Muscle of leg (tissue), 11 donors: ENCODE results near the gene TSPEAR. TPM values are rescaled to one million over a fixed set of nuclear protein-coding genes. Genes with fewer than 3 reads are reported as not detected.

Source experiments
- DNase-seq: peaks from one replicate; pipeline ENCODE4 v3.0.0; 2013
- H3K27ac ChIP-seq: one replicate; pipeline ENCODE4 v1.5.1; 2013; ENCODE audit warnings: mild to moderate bottlenecking, low read length, control low read depth
- H3K27me3 ChIP-seq: one replicate; pipeline ENCODE4 v1.6.1; 2013; ENCODE audit warnings: low read length; ENCODE audit not compliant: control insufficient read depth, insufficient read depth
- H3K36me3 ChIP-seq: one replicate; pipeline ENCODE4 v1.6.1; 2013; ENCODE audit warnings: low read length; ENCODE audit not compliant: control insufficient read depth, insufficient read depth
- H3K4me1 ChIP-seq: one replicate; pipeline ENCODE4 v1.6.1; 2013; ENCODE audit warnings: low read length; ENCODE audit not compliant: control insufficient read depth, insufficient read depth
- H3K4me3 ChIP-seq: one replicate; pipeline ENCODE4 v1.5.1; 2013; ENCODE audit warnings: low read length, control low read depth
- H3K9me3 ChIP-seq: replicated peaks from 2 replicates; pipeline ENCODE4 v1.6.1; 2013; ENCODE audit warnings: low read depth, low read length; ENCODE audit not compliant: control insufficient read depth
- WGBS: methylation state at CpG from one replicate; pipeline ENCODE4 v1.1.5; 2013; ENCODE audit warnings: missing lambda C conversion rate; ENCODE audit not compliant: insufficient coverage; 5-methylcytosine and 5-hydroxymethylcytosine counted together
- polyA plus RNA-seq, 8 donors: library from polyadenylated mRNA; unstranded; fragments of 120-200 nt; gene quantifications; one replicate each; pipeline versions ENCODE4 v1.2.1 to v1.2.3, GENCODE V29; 2013; ENCODE audit warnings: inconsistent platforms in 1 of 8, low replicate concordance in 1 of 8; ENCODE audit not compliant: insufficient read length in 8 of 8, insufficient read depth in 1 of 8
- total RNA-seq: library from RNA; stranded (reverse); fragments of 120-200 nt; gene quantifications from one replicate; pipeline ENCODE4 v1.2.4, GENCODE V29; 2013

Gene TSPEAR
- total and polyA plus RNA-seq, 9 donors: 0.04 to 1.5 (median 0.10) TPM; not detected in 2

DNA sequence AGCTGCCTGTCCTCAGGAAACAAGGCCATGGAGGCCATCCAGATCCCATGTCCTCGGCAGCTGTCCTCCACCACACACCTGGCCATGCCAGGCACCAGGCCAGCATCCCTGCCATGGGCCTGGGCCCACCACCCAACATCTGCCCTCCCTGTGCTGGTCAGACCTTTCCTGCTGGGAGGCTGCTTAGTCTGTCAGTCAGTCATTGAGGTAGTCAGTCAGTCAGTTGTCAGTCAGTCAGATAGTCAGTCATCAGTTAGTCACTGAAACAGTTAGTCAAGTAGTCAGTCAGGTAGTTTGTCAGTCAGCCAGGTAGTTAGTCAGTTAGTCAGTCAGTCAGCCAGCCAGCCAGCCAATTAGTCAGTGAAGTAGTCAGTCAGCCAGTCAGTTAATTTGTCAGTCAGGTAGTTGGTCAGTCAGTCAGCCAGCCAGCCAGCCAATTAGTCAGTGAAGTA is 188.6 kb downstream of the TSPEAR start:
- Histone ChIP-seq H3K4me3 (no peak overlapping the region), H3K4me1 (peaks cover 3% of the 10 kb centered on the region), H3K36me3 (no peaks in the 10 kb centered on the region), H3K9me3 (peaks cover 4% of the 10 kb centered on the region), H3K27me3 (peaks cover 3% of the 10 kb centered on the region), H3K27ac (no peak overlapping the region)
- no peak for DNase-seq
- WGBS: 80% methylated on average over 1 of the region's 1 CpG

DNA sequence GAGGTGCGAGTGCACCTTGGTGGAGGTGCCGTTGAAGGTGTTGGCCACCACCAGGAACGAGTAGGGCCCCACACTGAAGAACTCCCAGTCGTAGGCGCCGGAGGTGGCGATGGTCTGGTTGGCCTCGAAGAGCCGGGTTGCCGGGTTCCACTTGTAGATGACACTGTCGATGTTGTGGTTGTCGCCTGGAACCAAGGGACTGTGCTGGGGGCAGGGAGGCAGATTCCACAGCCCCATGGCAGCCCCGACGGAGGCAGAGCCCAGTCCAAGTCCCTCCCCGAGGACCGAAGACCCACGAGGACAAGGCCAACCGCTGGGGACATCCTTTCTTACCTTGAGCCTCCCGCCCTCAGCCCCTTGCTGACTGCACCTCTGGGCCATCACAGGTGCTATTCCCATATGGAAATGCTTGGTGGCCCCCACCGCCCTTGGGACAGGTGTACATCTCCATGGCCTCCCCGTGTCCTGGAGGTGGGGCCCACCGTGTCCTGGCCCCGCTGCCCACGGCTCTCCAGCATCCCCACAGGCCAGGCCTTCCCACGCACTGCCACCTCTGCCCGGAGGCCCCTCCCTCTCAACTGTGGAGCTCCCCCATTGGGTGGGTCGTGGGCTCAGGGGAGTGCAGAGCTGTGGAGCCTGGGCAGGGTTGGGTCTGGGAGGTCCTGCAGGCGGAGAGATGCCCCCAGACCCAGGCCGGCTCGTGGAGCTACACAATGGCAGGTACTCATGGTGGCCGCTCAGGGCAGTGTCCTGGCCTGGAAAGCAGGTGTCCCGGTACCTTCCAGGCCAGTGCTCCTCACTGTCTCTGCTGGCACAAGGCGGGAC is 189.2 kb downstream of the TSPEAR start:
- Histone ChIP-seq H3K27ac (no peak overlapping the region), H3K36me3 (no peaks in the 10 kb centered on the region), H3K4me1 (peaks cover 3% of the 10 kb centered on the region), H3K4me3 (no peak overlapping the region), H3K9me3 (peaks cover 4% of the 10 kb centered on the region), H3K27me3 (peaks cover 3% of the 10 kb centered on the region)
- DNase-seq: no peak
- WGBS: 87% methylated on average over 29 of the region's 33 CpGs

DNA sequence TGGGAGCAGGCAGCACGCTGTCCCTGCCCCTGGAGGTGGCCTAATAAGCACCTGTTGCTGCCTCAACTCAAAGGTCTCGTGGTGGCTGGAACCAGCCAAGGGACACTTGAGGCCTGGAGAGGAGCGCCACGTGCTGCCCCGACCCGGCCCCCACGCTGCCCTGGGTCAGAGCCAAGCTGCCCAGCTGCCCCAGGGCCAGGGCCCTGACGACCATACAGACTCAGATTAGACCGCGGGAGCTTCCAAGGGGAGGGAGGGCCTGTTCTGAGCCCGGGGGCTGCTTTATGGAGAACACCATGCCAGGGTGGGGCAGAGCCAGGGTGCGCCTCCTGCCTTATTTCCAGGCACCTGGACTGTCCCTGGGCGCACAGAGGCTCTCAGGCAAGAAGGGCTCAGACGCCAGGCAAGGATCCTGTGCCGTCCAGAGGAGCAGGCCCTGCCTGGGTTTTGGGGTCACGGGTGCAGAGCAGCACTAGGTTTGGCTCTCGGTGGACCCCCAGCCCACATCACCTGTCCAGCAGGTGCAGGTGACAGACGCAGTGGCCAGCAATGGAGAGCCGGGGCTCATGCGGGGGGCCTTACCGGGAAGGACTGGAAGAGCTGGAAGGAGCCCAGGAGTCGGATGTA is 190.0 kb downstream of the TSPEAR start:
- Histone ChIP-seq H3K4me1 (peaks cover 3% of the 10 kb centered on the region), H3K9me3 (peaks cover 4% of the 10 kb centered on the region), H3K4me3 (no peak overlapping the region), H3K27me3 (peaks cover 3% of the 10 kb centered on the region), H3K36me3 (no peaks in the 10 kb centered on the region), H3K27ac (no peak overlapping the region)
- no peak for DNase-seq
- WGBS: 82% methylated on average over 21 of the region's 22 CpGs

DNA sequence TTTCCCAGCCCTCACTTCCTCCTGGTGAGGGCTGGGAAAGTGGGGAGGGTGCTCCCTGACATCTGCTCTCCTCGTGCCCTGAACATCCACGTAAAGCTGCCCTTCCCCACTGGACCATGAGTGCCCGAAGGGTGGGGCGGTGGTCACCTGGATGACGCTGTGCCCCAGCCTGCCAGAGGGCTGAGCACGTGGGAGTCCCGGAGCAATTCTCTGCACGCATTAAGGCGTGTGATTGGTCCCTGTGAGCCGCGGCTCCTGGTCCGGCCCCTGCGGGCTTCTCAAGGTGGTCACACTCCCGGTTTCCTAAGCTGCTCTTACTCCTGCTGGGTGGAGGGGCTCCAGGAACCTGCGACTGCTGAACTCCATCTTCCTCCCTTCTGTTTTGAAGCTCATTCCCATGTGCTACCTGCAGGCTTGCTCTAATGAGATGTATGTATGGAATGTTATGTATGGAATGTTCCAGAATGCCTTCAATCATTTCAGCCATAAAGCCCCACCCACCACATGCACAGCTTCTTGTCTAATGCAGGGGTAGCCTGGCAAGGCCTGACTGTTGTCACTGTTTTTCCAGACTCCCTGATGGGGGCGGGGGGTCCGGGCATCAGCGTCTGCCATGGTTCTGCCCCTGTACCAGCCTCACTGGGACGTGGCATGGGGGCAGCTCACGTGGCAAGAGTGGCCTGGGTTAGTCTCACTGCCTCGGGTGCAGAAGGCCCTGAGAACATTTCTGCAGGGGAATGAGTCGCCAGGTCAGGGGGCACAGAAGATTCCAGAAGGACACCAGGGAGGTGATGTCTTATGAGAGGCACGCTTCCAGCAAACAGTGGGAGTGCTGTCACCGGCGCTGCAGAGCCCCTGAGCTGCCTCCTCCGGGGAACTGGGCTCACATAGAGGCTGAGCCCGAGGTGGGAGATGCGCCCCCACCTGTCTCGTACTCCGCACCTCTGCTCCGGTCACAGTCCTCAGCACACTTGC is 190.8 kb downstream of the TSPEAR start:
- H3K36me3 ChIP-seq: no peaks in the 10 kb centered on the region
- H3K27ac ChIP-seq: no peak overlapping the region
- peaks cover 3% of the 10 kb centered on the region for H3K4me1 ChIP-seq
- 82% methylated on average over 30 of the region's 31 CpGs for WGBS
- no peak overlapping the region for H3K4me3 ChIP-seq
- peaks cover 4% of the 10 kb centered on the region for H3K9me3 ChIP-seq
- no peak for DNase-seq
- peaks cover 3% of the 10 kb centered on the region for H3K27me3 ChIP-seq

DNA sequence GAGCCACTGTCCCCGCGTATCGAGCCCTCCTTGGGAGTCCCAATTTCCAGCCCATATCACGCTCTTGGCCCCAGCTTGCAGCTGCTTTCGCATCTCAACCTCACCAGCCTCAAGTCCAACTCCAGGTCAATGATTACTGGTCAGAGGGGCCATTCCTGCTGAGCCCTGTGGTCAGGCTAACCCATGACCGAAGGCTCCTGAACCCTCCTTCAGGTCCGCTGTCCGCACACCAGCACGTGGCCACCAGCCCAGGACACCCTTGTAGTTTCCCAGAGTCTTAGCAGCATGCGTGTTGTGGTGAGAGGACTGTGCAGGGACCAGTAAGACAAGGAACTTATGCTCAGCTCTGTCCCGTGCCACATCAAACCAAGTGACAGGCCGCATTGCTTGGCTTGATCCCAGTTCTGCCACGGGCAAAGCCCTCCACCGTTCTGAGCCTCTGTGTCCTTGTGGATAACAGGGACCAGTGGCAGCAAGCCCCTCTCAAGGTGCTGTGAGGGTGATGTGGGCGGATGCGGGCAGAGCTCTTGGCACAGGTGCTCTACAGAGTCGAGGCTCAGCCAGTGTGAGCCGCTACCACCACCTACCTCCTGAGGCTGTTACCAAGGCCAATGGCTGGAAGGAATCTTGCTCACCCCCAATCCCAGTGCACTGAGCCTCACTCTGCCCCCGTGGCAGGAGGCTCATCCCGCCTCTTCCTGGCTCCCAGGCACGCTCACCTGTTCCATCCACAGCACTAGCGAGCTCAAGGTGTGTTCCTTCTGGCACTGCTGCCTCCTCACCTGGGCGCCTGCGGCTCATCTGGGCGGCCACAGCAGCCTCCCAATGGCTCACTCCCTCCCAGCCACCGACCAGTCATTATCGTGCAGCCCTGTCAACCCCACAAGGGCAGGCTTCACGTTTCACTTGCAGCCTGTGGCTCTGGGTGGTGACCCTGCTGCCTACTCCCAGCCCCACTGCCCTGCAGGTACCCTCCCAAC is 191.7 kb downstream of the TSPEAR start:
- Histone ChIP-seq H3K36me3 (no peaks in the 10 kb centered on the region), H3K27ac (no peak overlapping the region), H3K9me3 (peaks cover 4% of the 10 kb centered on the region), H3K27me3 (peaks cover 3% of the 10 kb centered on the region), H3K4me1 (peaks cover 3% of the 10 kb centered on the region), H3K4me3 (no peak overlapping the region)
- WGBS: 92% methylated on average over 25 of the region's 28 CpGs
- DNase-seq: no peak

DNA sequence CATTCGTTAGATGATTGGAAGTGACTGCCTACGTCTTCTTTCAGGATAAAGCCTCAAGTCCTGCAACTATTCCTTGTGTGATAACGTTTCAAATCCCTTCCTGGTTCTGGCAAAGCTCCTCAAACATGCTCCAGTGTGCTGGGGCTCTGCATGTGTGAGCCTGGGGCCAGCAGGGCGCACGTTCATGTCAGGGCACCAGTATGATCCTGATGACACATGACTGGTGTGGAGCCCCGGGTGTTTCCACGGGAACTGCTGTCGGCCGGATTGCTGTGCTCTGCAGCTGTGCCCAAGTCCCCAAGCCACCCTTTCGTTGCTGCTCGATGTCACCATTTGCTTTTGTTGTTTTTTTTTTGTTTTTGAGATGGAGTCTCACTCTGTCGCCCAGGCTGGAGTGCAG is 192.7 kb downstream of the TSPEAR start:
- Histone ChIP-seq H3K27me3 (peaks cover 3% of the 10 kb centered on the region), H3K36me3 (no peaks in the 10 kb centered on the region), H3K9me3 (no peaks in the 10 kb centered on the region), H3K4me3 (no peak overlapping the region), H3K27ac (no peak overlapping the region), H3K4me1 (peaks cover 3% of the 10 kb centered on the region)
- WGBS: 62% methylated on average over 9 of the region's 12 CpGs
- no peak for DNase-seq

DNA sequence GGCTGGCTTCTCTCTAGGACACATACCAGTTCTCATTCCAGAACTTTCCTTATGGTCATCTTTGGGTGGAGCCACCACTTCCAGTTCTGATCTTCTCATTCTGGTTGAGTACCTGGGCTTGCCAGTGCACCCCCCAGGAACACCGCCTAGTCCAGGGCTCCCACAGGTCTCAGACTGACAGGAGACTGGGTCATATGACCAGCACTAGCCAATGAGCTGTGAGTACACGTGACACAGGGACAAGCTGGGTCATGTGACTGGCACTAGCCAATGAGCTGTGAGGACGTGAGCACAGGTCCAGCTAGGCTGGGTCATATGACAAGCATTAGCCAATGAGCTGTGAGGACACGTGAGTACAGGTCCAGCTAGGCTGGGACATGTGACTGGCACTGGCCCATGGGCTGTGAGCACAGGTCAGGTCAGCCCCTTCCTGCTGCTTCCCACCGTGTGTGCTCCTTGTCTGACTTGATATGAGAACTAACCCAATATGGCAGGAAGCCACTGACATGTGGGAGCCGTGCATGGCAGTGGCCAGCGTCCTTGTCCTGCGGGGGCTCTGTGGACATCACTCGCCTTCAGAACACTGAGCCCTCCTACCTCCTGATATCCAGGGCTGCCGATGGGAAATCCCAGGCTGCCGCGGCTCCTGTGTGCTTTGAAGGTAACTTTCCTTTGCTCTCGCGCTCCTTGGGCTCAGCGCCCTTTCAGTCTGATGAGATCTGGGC is 194.0 kb downstream of the TSPEAR start:
- Histone ChIP-seq H3K27ac (no peak overlapping the region), H3K36me3 (no peaks in the 10 kb centered on the region), H3K4me3 (no peak overlapping the region), H3K9me3 (no peaks in the 10 kb centered on the region), H3K27me3 (peaks cover 3% of the 10 kb centered on the region), H3K4me1 (peaks cover 3% of the 10 kb centered on the region)
- DNase-seq: no peak
- 76% methylated on average over 13 of the region's 15 CpGs for WGBS

DNA sequence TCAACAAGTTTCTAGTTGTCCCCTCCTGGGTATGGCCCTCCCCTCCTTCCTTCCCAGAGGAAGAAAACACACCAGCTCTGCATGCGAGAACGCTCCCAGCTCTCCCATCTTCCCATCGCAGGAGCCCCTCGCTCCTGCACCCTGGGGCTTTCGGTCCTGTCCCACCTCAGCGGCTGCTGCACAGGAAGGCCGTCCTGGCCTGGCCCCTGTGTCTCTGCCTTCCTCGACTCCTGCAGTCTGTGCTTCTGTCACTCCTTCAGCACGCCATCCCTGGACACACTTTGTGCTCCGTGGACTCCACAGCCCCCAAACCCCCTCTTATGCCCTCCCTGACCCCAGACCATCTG is 194.6 kb downstream of the TSPEAR start:
- H3K4me1 ChIP-seq: peaks cover 3% of the 10 kb centered on the region
- no peak overlapping the region for H3K27ac ChIP-seq
- WGBS: 76% methylated on average over 10 of the region's 10 CpGs
- DNase-seq: no peak
- H3K9me3 ChIP-seq: no peaks in the 10 kb centered on the region
- no peak overlapping the region for H3K4me3 ChIP-seq
- no peaks in the 10 kb centered on the region for H3K36me3 ChIP-seq
- H3K27me3 ChIP-seq: peaks cover 3% of the 10 kb centered on the region

DNA sequence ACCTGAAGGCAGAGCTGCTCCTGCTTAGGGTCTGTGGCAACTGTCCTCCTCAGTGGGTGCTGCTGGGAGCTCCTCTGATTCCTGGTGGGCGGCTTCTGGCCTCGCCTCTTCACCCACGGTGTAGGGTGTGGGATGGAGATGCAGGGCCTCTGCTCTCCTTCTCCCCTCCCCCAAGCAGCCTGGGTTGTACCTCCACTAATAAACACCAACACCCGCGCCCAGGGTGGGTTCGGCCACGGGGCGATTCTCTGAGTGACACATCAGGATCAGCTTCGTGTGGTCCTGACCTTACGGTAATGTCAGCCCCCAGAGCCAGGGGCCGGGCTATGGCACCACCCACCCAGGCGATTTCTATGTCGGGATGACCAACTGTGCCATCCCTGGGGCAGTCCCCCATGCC is 195.0 kb downstream of the TSPEAR start:
- H3K27me3 ChIP-seq: peaks cover 3% of the 10 kb centered on the region
- DNase-seq: no peak
- H3K27ac ChIP-seq: no peak overlapping the region
- H3K36me3 ChIP-seq: no peaks in the 10 kb centered on the region
- WGBS: 90% methylated on average over 10 of the region's 13 CpGs
- H3K4me1 ChIP-seq: peaks cover under 1% of the 10 kb centered on the region
- no peaks in the 10 kb centered on the region for H3K9me3 ChIP-seq
- H3K4me3 ChIP-seq: no peak overlapping the region
